ENCODE results near the gene CIT. TPM values are rescaled to one million over a fixed set of nuclear protein-coding genes. Genes with fewer than 3 reads are reported as not detected.

Gene CIT
- polyA plus RNA-seq, 4 donors: 12.2 to 22.2 (median 17.8) TPM

- no peak for DNase-seq (ENCODE audit: low read depth in 4 of 4, low spot score in 3 of 4)
Measured at GRCh38 chr12:119857041-119857591, 20.0 kb downstream of the CIT start.

GRCh38 chr12:119850330-119850729 lies 26.8 kb downstream of the CIT start:
- DNase-seq (ENCODE audit: low read depth in 4 of 4, low spot score in 3 of 4): no peak

- DNase-seq (ENCODE audit: low read depth in 4 of 4, low spot score in 3 of 4): no peak
Measured at GRCh38 chr12:119843100-119843499, 34.0 kb downstream of the CIT start.

GRCh38 chr12:119842380-119842779 lies 34.7 kb downstream of the CIT start:
- DNase-seq (ENCODE audit: low read depth in 4 of 4, low spot score in 3 of 4): no peak

GRCh38 chr12:119841433-119842210 lies 35.5 kb downstream of the CIT start:
- no peak for DNase-seq (ENCODE audit: low read depth in 4 of 4, low spot score in 3 of 4)

- DNase-seq (ENCODE audit: low read depth in 4 of 4, low spot score in 3 of 4): no peak
Measured at GRCh38 chr12:119840582-119840981, 36.5 kb downstream of the CIT start.

GRCh38 chr12:119840168-119840567 lies 37.0 kb downstream of the CIT start:
- no peak for DNase-seq (ENCODE audit: low read depth in 4 of 4, low spot score in 3 of 4)

- no peak for DNase-seq (ENCODE audit: low read depth in 4 of 4, low spot score in 3 of 4)
Measured at GRCh38 chr12:119838826-119839600, 38.1 kb downstream of the CIT start.

- DNase-seq (ENCODE audit: low read depth in 4 of 4, low spot score in 3 of 4): no peak
Measured at GRCh38 chr12:119836781-119837180, 40.3 kb downstream of the CIT start.

GRCh38 chr12:119835068-119835467 lies 42.1 kb downstream of the CIT start:
- DNase-seq (ENCODE audit: low read depth in 4 of 4, low spot score in 3 of 4): no peak

GRCh38 chr12:119829439-119829838 lies 47.7 kb downstream of the CIT start:
- no peak for DNase-seq (ENCODE audit: low read depth in 4 of 4, low spot score in 3 of 4)

GRCh38 chr12:119828300-119828699 lies 48.8 kb downstream of the CIT start:
- DNase-seq (ENCODE audit: low read depth in 4 of 4, low spot score in 3 of 4): no peak

- DNase-seq (ENCODE audit: low read depth in 4 of 4, low spot score in 3 of 4): no peak
Measured at GRCh38 chr12:119827760-119828159, 49.4 kb downstream of the CIT start.

- DNase-seq (ENCODE audit: low read depth in 4 of 4, low spot score in 3 of 4): no peak
Measured at GRCh38 chr12:119826661-119827445, 50.3 kb downstream of the CIT start.

GRCh38 chr12:119825262-119825661 lies 51.9 kb downstream of the CIT start:
- DNase-seq (ENCODE audit: low read depth in 4 of 4, low spot score in 3 of 4): no peak

GRCh38 chr12:119822046-119822445 lies 55.1 kb downstream of the CIT start:
- no peak for DNase-seq (ENCODE audit: low read depth in 4 of 4, low spot score in 3 of 4)

- no peak for DNase-seq (ENCODE audit: low read depth in 4 of 4, low spot score in 3 of 4)
Measured at GRCh38 chr12:119819322-119819721, 57.8 kb downstream of the CIT start.

GRCh38 chr12:119817546-119818343 lies 59.4 kb downstream of the CIT start:
- no peak for DNase-seq (ENCODE audit: low read depth in 4 of 4, low spot score in 3 of 4)

- DNase-seq (ENCODE audit: low read depth in 4 of 4, low spot score in 3 of 4): no peak
Measured at GRCh38 chr12:119809023-119809422, 68.1 kb downstream of the CIT start.

- DNase-seq (ENCODE audit: low read depth in 4 of 4, low spot score in 3 of 4): no peak
Measured at GRCh38 chr12:119808441-119808840, 68.7 kb downstream of the CIT start.
